SU-DHL-6 (cell line): ENCODE measurements around the gene TOMM7.

Source experiments
- H2AFZ ChIP-seq: fragments of 200-600 bp; sonication (generic); 2 replicates; pipeline ENCODE4 v1.6.1; 2014; ENCODE audit warnings: low read depth, mild to moderate bottlenecking, moderate library complexity, mixed read lengths, antibody characterized with exemption, low read length; ENCODE audit not compliant: severe bottlenecking
- H3F3A ChIP-seq: fragments of 200-600 bp; shearing (Covaris generic); 2 replicates; pipeline ENCODE4 v1.6.0; 2016; ENCODE audit warnings: antibody characterized with exemption, mild to moderate bottlenecking; ENCODE audit not compliant: insufficient read depth
- H3K27ac ChIP-seq: fragments of 200-600 bp; sonication (generic); 2 replicates; pipeline ENCODE4 v1.5.1; 2016; ENCODE audit warnings: low read depth, mild to moderate bottlenecking, low read length, moderate library complexity, mixed read lengths
- H3K27me3 ChIP-seq: fragments of 200-600 bp; sonication (generic), shearing (Covaris generic); 2 replicates; pipeline ENCODE4 v1.6.0; 2014; ENCODE audit warnings: mild to moderate bottlenecking, low read length
- H3K36me3 ChIP-seq: fragments of 200-600 bp; sonication (generic); 2 replicates; pipeline ENCODE4 v1.6.1; 2014; ENCODE audit warnings: mild to moderate bottlenecking, low read length, mixed read lengths
- H3K4me2 ChIP-seq: fragments of 300-600, 200-600 bp; shearing (Covaris generic), sonication (generic); 2 replicates; pipeline ENCODE4 v1.6.0; 2014; ENCODE audit warnings: low read length, low read depth, mild to moderate bottlenecking; ENCODE audit not compliant: poor library complexity, severe bottlenecking
- H3K4me3 ChIP-seq: fragments of 200-600 bp; sonication (generic); 2 replicates; pipeline ENCODE4 v1.5.1; 2014; ENCODE audit warnings: antibody characterized with exemption, low read length, mild to moderate bottlenecking, mixed read lengths; ENCODE audit not compliant: insufficient read depth, poor library complexity, severe bottlenecking
- H3K79me2 ChIP-seq: fragments of 200-600 bp; sonication (generic); 2 replicates; pipeline ENCODE4 v1.6.1; 2014; ENCODE audit warnings: mild to moderate bottlenecking, low read length, moderate library complexity; ENCODE audit not compliant: insufficient read depth
- H3K9ac ChIP-seq: fragments of 200-600 bp; sonication (generic); 2 replicates; pipeline ENCODE4 v1.7.0; 2014; ENCODE audit warnings: mild to moderate bottlenecking, low read length
- H3K9me2 ChIP-seq: fragments of 200-600 bp; sonication (generic); replicated peaks from 2 replicates; pipeline ENCODE4 v1.6.1; 2014; ENCODE audit warnings: low read length; ENCODE audit not compliant: insufficient read depth
- H3K9me3 ChIP-seq: fragments of 200-600 bp; sonication (generic); 2 replicates; pipeline ENCODE4 v1.6.1; 2014; ENCODE audit warnings: low read length, mixed read lengths; ENCODE audit not compliant: insufficient read depth
- H4K20me1 ChIP-seq: fragments of 200-600 bp; sonication (generic); 2 replicates; pipeline ENCODE4 v1.6.1; 2014; ENCODE audit warnings: low read depth, mild to moderate bottlenecking, antibody characterized with exemption, low read length, moderate library complexity, mixed read lengths
- CTCF ChIP-seq: fragments of 200-600 bp; sonication (generic); IDR thresholded peaks from one replicate; pipeline ENCODE4 v1.5.1; 2017; ENCODE audit warnings: antibody characterized with exemption, mild to moderate bottlenecking, low read length, moderate library complexity; ENCODE audit not compliant: insufficient read depth, poor library complexity, severe bottlenecking
- EZH2phosphoT487 ChIP-seq: fragments of 200-600 bp; sonication (generic), shearing (Covaris generic); conservative IDR thresholded peaks from 2 replicates; pipeline ENCODE4 v1.6.1; 2018; ENCODE audit warnings: mild to moderate bottlenecking, antibody characterized with exemption, low read length, moderate library complexity, mixed read lengths

Gene TOMM7

GRCh38 chr7:22843681-22844309 lies 21.1 kb upstream of the TOMM7 start:
- H3K9me3 ChIP-seq = no peaks in the 10 kb centered on the region
- H3K79me2 ChIP-seq = no peaks in the 10 kb centered on the region
- no peaks in the 10 kb centered on the region for H3K36me3 ChIP-seq
- TF ChIP-seq EZH2phosphoT487 (no peak), CTCF (no peak)
- H2AFZ ChIP-seq = no peak overlapping the region
- H3K27me3 ChIP-seq = no peaks in the 10 kb centered on the region
- no peak overlapping the region for H3K27ac ChIP-seq
- no peak overlapping the region for H3K4me3 ChIP-seq
- H3K9me2 ChIP-seq = no peaks in the 10 kb centered on the region
- H3K9ac ChIP-seq = no peak overlapping the region
- no peaks in the 10 kb centered on the region for H4K20me1 ChIP-seq
- H3F3A ChIP-seq = no peaks in the 10 kb centered on the region
- no peak overlapping the region for H3K4me2 ChIP-seq

GRCh38 chr7:22842973-22843372 lies 20.3 kb upstream of the TOMM7 start:
- no peak overlapping the region for H3K9ac ChIP-seq
- H3F3A ChIP-seq = no peaks in the 10 kb centered on the region
- no peaks in the 10 kb centered on the region for H3K36me3 ChIP-seq
- no peaks in the 10 kb centered on the region for H3K27me3 ChIP-seq
- no peaks in the 10 kb centered on the region for H3K79me2 ChIP-seq
- no peaks in the 10 kb centered on the region for H4K20me1 ChIP-seq
- no peak overlapping the region for H2AFZ ChIP-seq
- no peak for TF ChIP-seq EZH2phosphoT487
- no peak for TF ChIP-seq CTCF
- H3K9me3 ChIP-seq = no peaks in the 10 kb centered on the region
- H3K27ac ChIP-seq = no peak overlapping the region
- H3K9me2 ChIP-seq = no peaks in the 10 kb centered on the region
- no peak overlapping the region for H3K4me2 ChIP-seq
- H3K4me3 ChIP-seq = no peak overlapping the region

GRCh38 chr7:22842383-22842941 lies 19.8 kb upstream of the TOMM7 start:
- Histone ChIP-seq H3F3A (no peaks in the 10 kb centered on the region), H3K4me3 (no peak overlapping the region), H3K27me3 (no peaks in the 10 kb centered on the region), H2AFZ (no peak overlapping the region), H3K79me2 (no peaks in the 10 kb centered on the region), H4K20me1 (no peaks in the 10 kb centered on the region), H3K36me3 (no peaks in the 10 kb centered on the region), H3K4me2 (no peak overlapping the region), H3K27ac (no peak overlapping the region), H3K9me2 (no peaks in the 10 kb centered on the region), H3K9me3 (no peaks in the 10 kb centered on the region), H3K9ac (no peak overlapping the region)
- TF ChIP-seq CTCF (no peak), EZH2phosphoT487 (no peak)
